Skin of body (tissue), 2 donors: ENCODE data around the gene DCAF8. TPM values are rescaled to one million over a fixed set of nuclear protein-coding genes. Genes with fewer than 3 reads are reported as not detected.

Experiments
- DNase-seq: peaks from one replicate; lab custom pipeline; 2025; lab: John Stamatoyannopoulos, UW
- total RNA-seq: library from RNA; depleted of rRNA; stranded (reverse); fragments of >200 nt; gene quantifications from one replicate; pipeline ENCODE4 v1.2.3, GENCODE V29; 2014

The DCAF8 gene
- total RNA-seq, 1 donor from 2014 or later = 94.4 TPM

- DNase-seq = no peak
Measured at GRCh38 chr1:160171354-160171753, 91.0 kb downstream of the DCAF8 start.

GRCh38 chr1:160169553-160170399 is 92.6 kb downstream of the DCAF8 start:
- no peak for DNase-seq

- DNase-seq = no peak
Measured at GRCh38 chr1:160168609-160169369, 93.6 kb downstream of the DCAF8 start.

- DNase-seq = no peak
Measured at GRCh38 chr1:160168016-160168415, 94.3 kb downstream of the DCAF8 start.

GRCh38 chr1:160167580-160167979 is 94.8 kb downstream of the DCAF8 start:
- DNase-seq = no peak

- DNase-seq = no peak
Measured at GRCh38 chr1:160167056-160167455, 95.3 kb downstream of the DCAF8 start.

- no peak for DNase-seq
Measured at GRCh38 chr1:160166166-160166868, 96.0 kb downstream of the DCAF8 start.

Other genes with a start within 250 kb of the DCAF8 start
- gene PIGM, start 230.6 kb downstream of the DCAF8 start, total RNA-seq = 3.5 TPM
- gene KCNJ10, start 192.4 kb downstream of the DCAF8 start, total RNA-seq = under 0.01 TPM
- gene KCNJ9, start 181.0 kb downstream of the DCAF8 start, total RNA-seq = not detected
- 11.9 TPM for gene IGSF8, start 163.9 kb downstream of the DCAF8 start, total RNA-seq
- 20.7 TPM for gene ATP1A2, start 146.8 kb downstream of the DCAF8 start, total RNA-seq
- not detected for gene ATP1A4, start 110.9 kb downstream of the DCAF8 start, total RNA-seq
- gene CASQ1, start 72.0 kb downstream of the DCAF8 start, total RNA-seq = 109 TPM
- gene PEA15, start 57.2 kb downstream of the DCAF8 start, total RNA-seq = 26.8 TPM
- 50.1 TPM for gene PEX19, start 22.6 kb upstream of the DCAF8 start, total RNA-seq
- 178 TPM for gene COPA, start 80.7 kb upstream of the DCAF8 start, total RNA-seq
- gene NCSTN, start 80.8 kb upstream of the DCAF8 start, total RNA-seq = 46.5 TPM
- gene NHLH1, start 104.5 kb upstream of the DCAF8 start, total RNA-seq = 0.20 TPM
- gene VANGL2, start 138.0 kb upstream of the DCAF8 start, total RNA-seq = 11.0 TPM